Activated naive CD4-positive, alpha-beta T cell treated with anti-CD3 and anti-CD28 coated beads, Interleukin-2, amount 50 U/mL, for 16 hours (primary cell): ENCODE results near the gene RHCG.

Source experiments
- DNase-seq: peaks from one replicate; pipeline ENCODE4 v3.0.0-alpha.2; 2020

RHCG gene

GRCh38 chr15:89442671-89443307 is 53.6 kb downstream of the RHCG start:
- DNase-seq = peak; percentile 31

- no peak for DNase-seq
Measured at GRCh38 chr15:89442155-89442554, 54.2 kb downstream of the RHCG start.

GRCh38 chr15:89441295-89441812 is 55.0 kb downstream of the RHCG start:
- DNase-seq = no peak

- no peak for DNase-seq
Measured at GRCh38 chr15:89439764-89440163, 56.6 kb downstream of the RHCG start.

GRCh38 chr15:89436560-89437311 is 59.6 kb downstream of the RHCG start:
- DNase-seq = no peak

GRCh38 chr15:89435362-89435761 is 61.0 kb downstream of the RHCG start:
- no peak for DNase-seq

- no peak for DNase-seq
Measured at GRCh38 chr15:89433686-89434085, 62.7 kb downstream of the RHCG start.

- DNase-seq = peak; percentile 88
Measured at GRCh38 chr15:89430530-89431341, 65.6 kb downstream of the RHCG start.

GRCh38 chr15:89429986-89430385 is 66.4 kb downstream of the RHCG start:
- no peak for DNase-seq

GRCh38 chr15:89429023-89429422 is 67.4 kb downstream of the RHCG start:
- no peak for DNase-seq

GRCh38 chr15:89428246-89428645 is 68.1 kb downstream of the RHCG start:
- no peak for DNase-seq

GRCh38 chr15:89426500-89426899 is 69.9 kb downstream of the RHCG start:
- DNase-seq = no peak

- DNase-seq = no peak
Measured at GRCh38 chr15:89423981-89424380, 72.4 kb downstream of the RHCG start.
